NOMO-1 treated with dmso at 0.1 percent for 144 hours (cell line): ENCODE results near the gene DAPP1.
A peak's percentile ranks its signal among the peaks of the same experiment; 100 is the strongest.

Experiments used
- DNase-seq: peaks from one replicate; lab custom pipeline; 2025; ENCODE audit not compliant: unreplicated experiment; lab: John Stamatoyannopoulos, UW

The DAPP1 gene

DNA sequence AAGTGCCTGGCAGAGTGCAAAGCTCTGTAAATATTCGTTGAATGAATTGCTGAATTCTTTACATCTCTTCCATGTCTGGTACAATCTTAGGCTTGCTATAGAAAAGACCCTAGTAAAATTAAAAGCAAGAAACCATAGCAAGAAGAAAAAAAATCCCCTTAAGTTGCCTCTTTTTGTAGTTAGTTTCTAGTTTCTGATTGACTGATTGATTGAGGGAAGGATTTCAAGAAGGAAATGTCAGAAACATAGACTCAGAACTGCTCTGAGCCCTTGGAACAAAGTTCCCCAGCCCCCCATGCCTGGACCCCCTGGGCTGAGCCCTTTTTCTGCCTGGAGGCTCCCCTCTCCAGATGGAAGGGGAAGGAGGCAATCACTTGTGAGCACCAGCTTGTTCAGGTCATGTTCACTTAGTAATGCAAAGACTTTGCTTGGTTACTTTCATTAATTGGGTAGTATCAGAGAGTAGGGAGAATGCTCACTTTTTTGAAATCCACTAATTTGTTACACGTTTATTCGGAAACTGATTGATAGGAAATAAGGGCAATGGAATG, 35.6 kb downstream of the DAPP1 start:
- DNase-seq = no peak

DNA sequence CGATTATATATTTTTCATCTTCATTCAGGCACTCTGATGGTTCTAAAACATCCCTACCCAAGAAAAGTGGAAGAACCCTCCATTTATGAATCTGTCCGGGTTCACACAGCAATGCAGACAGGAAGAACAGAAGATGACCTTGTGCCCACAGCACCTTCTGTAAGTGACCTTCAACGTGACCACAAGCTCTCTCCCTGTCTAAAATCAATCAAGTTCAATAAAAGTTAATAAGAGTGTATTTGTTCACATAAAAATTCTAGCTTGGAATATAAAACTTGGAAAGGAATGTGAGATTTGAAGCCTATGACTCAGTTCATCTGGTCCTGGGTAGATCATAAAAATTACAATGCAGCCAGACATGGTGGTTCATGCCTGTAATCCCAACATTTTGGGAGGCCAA, 36.6 kb downstream of the DAPP1 start:
- no peak for DNase-seq

DNA sequence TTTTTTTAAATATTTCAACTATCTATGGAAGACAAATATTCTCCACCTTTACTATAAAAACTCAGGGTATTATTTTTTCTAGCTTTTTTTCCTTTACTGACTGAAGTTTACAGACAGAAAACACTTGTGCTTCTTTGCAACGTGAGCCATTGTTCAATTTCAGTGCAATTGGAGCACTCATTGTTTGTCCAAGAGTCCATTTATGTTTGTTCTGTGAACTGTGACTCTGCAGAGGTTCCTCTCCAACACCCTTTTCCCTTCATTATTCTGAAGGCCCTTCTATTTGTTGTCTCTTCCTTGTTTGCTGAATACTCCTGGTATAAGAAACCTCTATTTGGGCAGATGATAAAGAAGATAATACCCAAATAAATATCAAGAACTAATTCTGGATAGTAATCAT, 37.4 kb downstream of the DAPP1 start:
- DNase-seq = no peak

- DNase-seq = peak; percentile 74
Observed at GRCh38 chr4:99855678-99856077, 39.1 kb downstream of the DAPP1 start.

DNA sequence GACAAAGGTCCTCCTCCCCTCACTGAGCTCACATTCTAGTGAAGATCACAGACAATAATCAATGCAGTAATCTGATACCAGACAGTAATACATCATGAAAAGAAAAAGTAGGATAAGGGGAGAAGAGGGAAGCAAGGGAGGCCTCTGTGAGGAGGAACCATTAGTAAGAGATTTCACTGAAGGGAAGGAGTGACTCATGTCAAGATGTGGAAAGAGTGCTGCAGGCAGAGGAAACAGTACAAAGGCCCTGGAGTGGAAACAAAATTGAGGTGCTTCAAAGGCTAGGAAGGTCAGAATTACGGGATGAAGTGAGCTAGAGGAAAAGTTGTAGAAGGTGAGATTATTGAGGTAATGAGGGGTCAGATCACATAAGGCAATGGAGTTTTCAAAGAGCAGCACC, 39.5 kb downstream of the DAPP1 start:
- peak; percentile 81 for DNase-seq

DNA sequence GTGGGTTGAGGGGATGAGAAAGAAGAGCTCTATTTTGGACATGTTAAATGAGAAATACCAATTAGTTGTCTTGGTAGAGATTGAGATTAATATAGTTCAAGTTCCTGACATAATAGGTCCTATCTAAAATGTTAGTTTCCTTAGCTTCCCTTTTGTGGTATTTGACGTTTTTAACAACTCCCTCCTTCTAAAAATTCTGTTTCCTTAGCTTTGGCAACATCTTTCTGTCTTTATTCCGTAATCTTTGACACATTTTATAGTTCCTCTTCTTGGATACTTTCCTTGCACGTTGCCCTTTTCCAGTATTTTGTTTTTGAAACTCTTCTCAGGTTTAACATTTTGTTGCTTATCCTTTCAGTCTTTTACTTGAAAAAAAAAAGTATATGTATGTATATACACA, 40.7 kb downstream of the DAPP1 start:
- DNase-seq = peak; percentile 70

GRCh38 chr4:99859618-99860017, 43.0 kb downstream of the DAPP1 start:
- no peak for DNase-seq

DNA sequence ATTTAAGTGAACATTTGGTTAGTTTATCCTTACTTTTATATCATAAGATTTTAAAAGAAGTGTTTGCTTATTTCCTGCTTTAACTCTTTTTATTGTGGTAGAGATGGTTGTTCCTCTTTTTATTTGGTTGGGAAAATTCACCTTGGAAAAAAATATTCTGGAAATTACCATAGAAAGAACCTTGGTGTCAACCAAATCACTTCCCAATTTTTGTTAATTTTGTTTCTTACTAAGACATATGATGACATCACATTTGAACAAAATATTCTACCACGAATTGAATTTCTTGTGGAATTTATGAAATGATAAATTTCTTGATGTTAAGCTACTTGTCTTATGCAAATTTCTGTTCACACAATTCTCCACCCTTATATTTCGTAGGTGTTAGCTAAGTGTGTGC, 43.9 kb downstream of the DAPP1 start:
- no peak for DNase-seq

- peak; percentile 12 for DNase-seq
Observed at GRCh38 chr4:99861120-99861905, 44.7 kb downstream of the DAPP1 start.

GRCh38 chr4:99863804-99864203, 47.2 kb downstream of the DAPP1 start:
- no peak for DNase-seq

DNA sequence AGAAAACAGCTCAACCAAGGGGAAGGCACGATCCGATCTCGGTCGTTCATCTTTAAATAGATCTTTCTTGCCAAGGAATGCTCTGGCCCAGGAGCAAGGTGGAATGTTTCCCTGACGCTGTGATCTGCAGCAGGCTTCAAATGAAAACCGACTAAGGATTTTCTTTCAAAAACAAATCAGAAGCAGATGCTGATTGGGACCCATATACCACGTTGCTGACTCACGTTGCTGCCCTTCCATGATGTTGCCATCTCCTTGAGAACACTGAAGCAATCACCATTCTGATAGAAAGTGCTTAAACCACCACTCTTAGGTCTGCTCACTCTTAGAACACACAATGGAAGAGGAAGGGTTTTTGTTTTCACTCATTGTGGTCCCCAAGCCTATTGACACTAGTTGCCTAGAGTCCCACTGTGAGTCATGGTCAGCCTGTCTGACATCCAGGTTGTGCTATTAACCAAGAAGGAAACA, 51.5 kb downstream of the DAPP1 start:
- DNase-seq = no peak

DNA sequence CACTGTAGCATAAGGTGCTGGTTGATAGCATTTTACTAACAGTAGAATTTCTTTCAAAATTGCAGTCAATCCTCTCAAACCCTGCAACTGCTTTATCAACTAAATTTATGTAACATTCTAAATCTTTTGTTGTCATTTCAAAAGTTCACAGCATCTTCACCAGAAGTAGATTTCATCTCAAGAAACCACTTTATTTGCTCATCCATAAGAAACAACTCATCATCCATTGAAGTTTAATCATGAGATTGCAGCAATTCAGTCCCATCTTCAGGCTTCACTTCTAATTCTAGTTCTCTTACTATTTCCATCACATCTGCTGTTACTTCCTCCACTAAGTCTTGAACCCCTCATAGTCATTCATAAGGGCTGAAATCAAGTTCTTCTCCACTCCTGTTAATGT, 55.9 kb downstream of the DAPP1 start:
- DNase-seq = no peak

GRCh38 chr4:99875071-99875470, 58.4 kb downstream of the DAPP1 start:
- no peak for DNase-seq

DNA sequence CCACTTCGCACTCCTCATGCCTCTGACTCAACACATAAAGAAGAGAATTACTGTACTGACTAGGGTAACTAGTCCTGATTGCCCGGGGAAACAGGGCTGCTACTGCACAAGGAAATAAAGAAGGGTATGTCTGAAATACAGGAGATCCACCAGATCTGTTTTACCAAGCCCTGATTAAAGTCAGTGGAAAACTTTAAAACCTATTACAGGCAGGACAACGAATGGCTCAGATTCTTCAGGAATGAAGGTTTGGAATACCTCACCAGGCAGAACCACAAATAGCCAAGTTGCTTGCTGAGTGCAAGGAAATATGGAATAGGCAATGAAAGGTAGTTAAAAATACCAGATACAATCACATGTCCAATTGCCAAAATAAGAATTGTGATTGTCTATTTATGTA, 60.3 kb downstream of the DAPP1 start:
- DNase-seq = no peak

GRCh38 chr4:99878604-99879003, 62.0 kb downstream of the DAPP1 start:
- DNase-seq = no peak

- DNase-seq = no peak
Observed at GRCh38 chr4:99879458-99879857, 62.8 kb downstream of the DAPP1 start.

DNA sequence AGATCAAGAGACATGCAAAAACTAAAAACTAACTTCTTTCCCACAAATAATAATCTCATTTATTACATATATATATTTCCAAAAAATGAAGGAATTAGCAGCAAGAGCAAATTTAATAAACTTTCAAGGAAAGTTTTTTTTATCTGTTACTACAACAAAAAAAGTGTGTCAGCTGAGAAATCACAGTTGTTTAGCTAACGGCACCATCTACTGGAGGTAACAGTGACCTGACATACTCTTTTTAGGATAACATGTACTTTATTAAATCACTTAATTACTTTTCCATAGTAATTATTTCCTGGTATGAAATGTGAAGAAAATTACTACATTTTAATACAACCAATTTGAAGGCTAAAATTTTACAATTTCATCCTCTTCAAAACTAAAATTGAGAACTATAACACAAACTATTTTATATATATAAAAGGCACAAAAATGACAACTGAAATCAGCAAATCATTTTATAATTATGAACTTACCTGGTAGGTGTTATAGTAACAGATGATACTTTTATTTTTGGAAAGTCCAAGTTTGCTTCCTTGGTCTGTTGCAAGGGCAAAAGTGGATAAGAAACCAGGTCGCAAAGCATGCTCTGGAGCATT, 68.5 kb downstream of the DAPP1 start:
- DNase-seq = no peak

DNA sequence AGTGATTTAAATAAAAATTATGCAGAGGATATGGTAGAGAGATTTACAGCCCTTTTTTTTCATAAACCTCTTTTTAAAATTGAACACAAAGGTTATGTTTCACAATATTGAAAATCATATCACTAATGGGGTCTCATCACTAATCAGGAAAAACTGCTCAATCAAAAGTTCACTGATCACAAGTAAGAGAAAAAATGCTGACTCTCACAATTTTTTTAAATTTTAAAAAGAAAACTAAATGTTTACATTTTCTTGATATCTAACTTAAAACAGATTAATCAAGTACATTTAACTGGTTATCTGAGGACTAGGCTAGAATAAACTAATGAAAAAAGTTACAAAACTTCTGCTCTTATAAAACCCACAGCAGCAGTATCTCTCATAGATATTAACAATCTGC, 69.1 kb downstream of the DAPP1 start:
- DNase-seq = no peak

- no peak for DNase-seq
Observed at GRCh38 chr4:99886146-99886545, 69.5 kb downstream of the DAPP1 start.

- DNase-seq = no peak
Observed at GRCh38 chr4:99887837-99888236, 71.2 kb downstream of the DAPP1 start.

DNA sequence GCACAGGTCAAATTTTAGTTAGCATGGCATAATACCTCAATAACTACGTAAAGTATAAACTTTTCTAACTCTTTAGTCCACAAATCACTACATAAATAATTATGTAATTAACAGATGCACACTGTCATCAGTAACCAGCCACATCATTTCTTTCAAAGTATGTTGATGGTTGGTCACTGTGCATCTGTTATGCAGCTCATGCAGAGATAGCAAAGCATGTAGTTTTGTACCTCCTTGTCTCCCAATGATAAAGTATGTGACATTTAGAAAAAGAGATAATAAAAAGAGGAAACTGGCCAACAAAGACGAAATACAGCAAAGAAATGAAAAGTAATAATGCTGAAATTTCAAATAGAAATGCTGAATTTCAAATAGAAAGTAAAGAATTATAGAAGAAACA, 74.7 kb downstream of the DAPP1 start:
- no peak for DNase-seq

DNA sequence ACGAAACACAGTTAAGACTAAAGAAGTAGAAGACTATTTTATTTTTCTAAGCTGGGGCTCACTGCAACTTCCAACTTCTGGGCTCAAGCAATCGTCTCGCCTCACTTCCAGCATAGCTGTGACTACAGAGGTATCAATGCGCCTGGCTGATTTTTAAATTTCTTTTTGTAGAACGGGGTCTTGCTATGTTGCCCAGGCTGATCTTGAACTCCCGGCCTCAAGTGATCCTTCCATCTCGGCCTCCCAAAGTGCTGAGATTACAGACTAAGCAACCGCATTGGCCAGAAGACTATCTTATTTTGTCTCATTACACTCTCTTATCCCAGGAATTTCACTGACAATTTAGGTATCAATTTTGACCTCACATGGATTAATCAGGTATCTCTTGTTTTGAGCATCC, 76.4 kb downstream of the DAPP1 start:
- DNase-seq = no peak

GRCh38 chr4:99893839-99894160, 77.2 kb downstream of the DAPP1 start:
- no peak for DNase-seq
